GM21515 (cell line): Measurements from ENCODE around the gene BLVRB.
"Not testable (repeated sequence)": the region's sequence is repeated elsewhere in the genome, so short reads cannot be mapped to it uniquely, and the experiment has no call there.

ENCODE experiments used
- ATAC-seq: cut with Tn5 transposase; IDR thresholded peaks from one replicate; pipeline ENCODE4 v1.9.1; 2021; ENCODE audit not compliant: unreplicated experiment

The BLVRB gene

DNA sequence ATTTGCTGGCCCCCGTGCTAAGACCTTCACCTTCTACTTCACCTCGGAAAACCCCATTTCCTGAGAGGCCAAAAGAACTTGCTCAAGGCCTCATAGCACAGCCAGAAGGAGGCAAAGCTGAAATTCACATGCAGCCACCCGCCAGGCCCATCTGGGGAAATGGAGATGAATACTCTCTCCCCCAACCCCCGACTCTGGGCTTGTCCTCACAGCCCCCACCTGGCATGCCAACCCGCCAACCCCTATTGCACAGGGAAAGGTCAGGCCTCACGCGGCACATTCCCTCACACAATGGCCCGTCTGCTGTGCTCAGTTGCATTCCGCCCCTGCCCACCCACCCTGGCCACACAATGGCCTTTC, 55.5 kb downstream of the BLVRB start:
- no peak for ATAC-seq

DNA sequence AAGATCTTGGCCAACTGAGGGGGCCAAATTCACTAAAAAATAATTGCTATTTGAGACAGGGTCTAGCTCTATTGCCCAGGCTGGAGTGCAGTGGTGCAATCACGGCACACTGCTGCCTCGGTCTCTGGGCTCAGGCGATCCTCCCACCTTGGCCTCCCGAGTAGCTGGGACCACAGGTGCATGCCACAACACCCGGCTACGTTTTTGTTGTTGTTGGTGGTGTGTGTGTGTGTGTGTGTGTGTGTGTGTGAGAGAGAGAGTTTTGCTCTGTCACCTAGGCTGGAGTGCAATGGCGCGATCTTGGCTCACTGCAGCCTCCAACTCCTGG, 57.0 kb downstream of the BLVRB start:
- not testable (repeated sequence) for ATAC-seq

DNA sequence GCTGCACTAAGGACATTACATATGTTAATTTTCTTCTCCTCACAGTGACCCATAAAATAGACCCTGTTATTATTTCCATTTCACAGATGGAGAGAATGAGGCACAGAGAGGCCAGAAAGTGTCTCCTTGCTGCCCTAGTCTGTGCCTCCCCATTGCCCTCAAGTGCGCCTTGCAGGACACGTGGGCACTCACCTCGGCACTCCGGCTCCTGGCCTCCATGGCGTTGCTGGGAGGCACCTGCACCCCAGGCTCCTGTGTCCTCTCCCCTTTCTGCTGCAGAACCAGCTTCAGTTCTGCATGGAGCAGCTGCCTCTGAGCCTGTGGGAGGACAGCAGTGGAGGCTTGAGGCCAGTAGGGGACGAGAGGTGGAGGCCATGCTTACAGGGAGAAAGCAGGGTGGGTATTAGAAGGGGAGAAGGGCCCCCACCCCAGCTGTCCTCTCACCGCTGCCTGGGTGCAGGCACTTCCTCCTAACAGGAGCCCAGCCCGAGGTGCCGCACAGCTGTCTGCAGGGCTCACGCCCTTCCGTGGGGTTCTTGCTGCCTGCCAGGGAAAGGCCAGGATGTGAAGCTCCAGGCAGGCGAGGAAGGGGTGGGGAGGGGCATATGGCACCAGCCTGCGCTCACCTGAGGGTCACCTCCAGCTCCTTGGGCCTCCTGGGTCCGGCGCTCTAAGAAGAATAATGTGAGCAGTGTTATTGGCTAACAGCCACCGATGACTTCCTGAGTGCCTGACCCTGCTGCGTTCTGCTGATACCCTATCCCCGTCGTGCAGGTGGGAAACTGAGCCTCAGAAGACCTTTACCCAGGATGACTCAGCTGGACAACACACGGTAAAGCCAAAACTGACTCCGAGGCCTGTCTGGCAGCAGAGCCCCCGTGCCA, 57.6 kb downstream of the BLVRB start:
- ATAC-seq: no peak

DNA sequence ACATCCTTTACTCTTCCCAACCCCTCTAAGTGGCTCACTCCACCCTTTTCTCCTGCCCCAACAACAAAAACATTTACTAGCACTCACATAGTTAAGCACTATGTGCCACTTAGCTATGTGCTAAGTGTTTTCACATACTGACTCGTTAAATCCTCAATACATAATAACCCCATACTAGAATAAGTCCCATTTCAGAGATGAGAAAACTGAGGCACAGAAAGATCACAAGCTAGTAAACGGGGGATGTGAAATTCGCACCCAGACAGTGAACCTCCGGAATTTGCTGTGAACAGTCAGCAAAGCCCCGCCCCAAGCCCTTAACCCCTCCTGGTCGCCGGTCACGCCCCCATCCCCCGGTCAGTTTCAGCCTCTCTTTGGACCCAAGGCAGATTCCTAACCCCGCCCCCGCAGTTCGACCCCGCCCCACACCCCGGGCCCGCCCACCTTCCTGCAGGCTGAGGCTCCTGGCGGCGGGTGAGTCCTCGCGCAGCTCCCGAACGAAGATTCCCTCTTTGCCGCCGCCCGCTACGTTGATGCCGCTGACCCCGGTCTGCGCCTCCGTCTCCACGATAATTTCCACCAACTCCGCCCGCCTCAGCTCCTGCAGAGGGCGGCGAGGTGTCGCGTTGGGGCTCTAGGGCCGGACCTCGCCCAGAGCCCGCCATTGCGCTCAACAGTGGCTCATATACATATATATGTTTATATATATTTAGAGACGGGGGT, 62.1 kb downstream of the BLVRB start:
- ATAC-seq: peak; percentile 60

DNA sequence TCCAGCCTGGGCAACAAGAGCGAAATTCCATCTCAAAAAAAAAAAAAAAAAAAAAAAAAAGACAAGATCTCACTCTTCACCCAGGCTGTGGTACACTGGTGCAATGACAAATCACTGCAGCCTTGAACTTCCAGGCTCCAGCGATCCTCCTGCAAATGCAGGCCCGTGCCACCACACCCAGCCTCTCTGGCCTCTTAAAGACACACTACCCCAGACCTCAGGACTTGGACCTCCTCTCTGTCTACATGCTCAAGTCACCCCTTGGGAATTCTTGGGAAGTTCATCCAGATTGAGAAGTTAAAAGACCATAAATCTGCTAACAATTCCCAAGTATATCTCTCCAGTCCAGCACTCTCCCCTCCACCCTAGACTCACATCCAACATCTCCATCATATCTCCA, 65.0 kb downstream of the BLVRB start:
- no peak for ATAC-seq

DNA sequence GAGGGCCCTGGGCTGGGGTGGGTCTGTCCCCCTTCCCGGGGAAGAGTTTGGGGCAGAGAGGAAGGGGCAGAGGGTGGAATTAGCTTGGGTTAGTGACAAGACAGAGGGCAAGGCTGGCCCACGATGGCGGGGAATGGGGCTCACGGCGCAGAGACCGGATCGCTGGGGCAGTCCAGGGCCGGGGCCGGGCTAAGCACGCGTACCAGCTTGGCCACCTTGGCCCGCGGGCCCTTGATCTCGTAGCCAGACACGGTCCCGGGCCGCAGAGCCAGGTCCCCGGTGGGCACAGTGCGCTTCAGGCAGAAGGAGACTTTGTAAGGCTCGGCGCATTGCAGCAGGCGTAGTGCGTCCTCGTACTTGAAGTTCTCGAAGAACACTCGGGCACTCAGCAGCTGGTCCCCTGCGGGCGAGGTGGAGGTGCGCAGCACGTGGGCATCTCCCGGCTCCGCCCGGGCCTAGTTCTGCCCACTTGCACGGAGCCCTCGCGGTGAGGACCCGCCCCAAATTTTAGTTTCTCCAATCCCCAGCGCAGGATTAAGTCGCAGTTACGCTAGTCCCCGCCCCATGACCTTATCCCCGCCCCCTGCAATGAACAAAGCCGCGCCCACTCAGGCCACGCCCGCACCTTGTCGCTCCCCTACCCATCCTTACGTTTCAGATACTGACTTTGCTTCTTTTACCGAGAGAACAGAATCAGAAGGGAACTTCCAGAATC, 67.0 kb downstream of the BLVRB start:
- ATAC-seq: no peak
